Aorta (tissue), 5 donors: ENCODE data around the gene SLX4IP. TPM values are rescaled to one million over a fixed set of nuclear protein-coding genes. Genes with fewer than 3 reads are reported as not detected.
A peak's percentile ranks its signal among the peaks of the same experiment; 100 is the strongest.

ENCODE experiments used
- ATAC-seq: fragments of 200-7000 bp; cut with Tn5 transposase; one replicate; pipeline ENCODE4 v1.9.1; 2022; ENCODE audit warnings: moderate library complexity; ENCODE audit not compliant: low FRiP score
- DNase-seq, 2 donors: peaks; one replicate each; pipeline ENCODE4 v3.0.0-alpha.2; 2020
- H3K27ac ChIP-seq, 2 donors: one replicate each; pipeline ENCODE4 v1.5.1; 2013; ENCODE audit warnings: low read length in 2 of 2, mild to moderate bottlenecking in 2 of 2, moderate library complexity in 2 of 2, control low read depth in 1 of 2, inconsistent platforms in 1 of 2, low read depth in 1 of 2
- H3K27me3 ChIP-seq, 2 donors: one replicate each; pipeline ENCODE4 v1.6.1; 2013; ENCODE audit warnings: control low read depth in 1 of 2, low read length in 1 of 2, mild to moderate bottlenecking in 1 of 2, moderate library complexity in 1 of 2; ENCODE audit not compliant: insufficient read depth in 2 of 2, control insufficient read depth in 1 of 2
- H3K36me3 ChIP-seq, 2 donors: one replicate each; pipeline ENCODE4 v1.6.1; 2013; ENCODE audit warnings: control low read depth in 1 of 2, low read length in 1 of 2, mild to moderate bottlenecking in 1 of 2; ENCODE audit not compliant: insufficient read depth in 2 of 2, control insufficient read depth in 1 of 2
- H3K4me1 ChIP-seq, 2 donors: one replicate each; pipeline ENCODE4 v1.6.1; 2013; ENCODE audit warnings: low read length in 2 of 2, control low read depth in 1 of 2, mild to moderate bottlenecking in 1 of 2, moderate library complexity in 1 of 2; ENCODE audit not compliant: insufficient read depth in 2 of 2, control insufficient read depth in 1 of 2
- H3K4me3 ChIP-seq, 2 donors: one replicate each; pipeline ENCODE4 v1.5.1; 2013; ENCODE audit warnings: low read length in 2 of 2, control low read depth in 1 of 2, mild to moderate bottlenecking in 1 of 2
- H3K9me3 ChIP-seq: one replicate; pipeline ENCODE4 v1.6.1; 2013; ENCODE audit warnings: mild to moderate bottlenecking, low read length; ENCODE audit not compliant: control insufficient read depth
- WGBS, 2 donors: extraction: QIAGEN DNeasy Blood & Tissue Kit; methylation state at CpG; one replicate each; pipeline ENCODE4 v1.1.7; 2013; 5-methylcytosine and 5-hydroxymethylcytosine counted together
- intact Hi-C, 2 donors: fragments of 100-400 bp; cut with DNase I; formaldehyde crosslinking; loops; one replicate each; pipeline versions ENCODE4 v1.14.2 to v1.15.0; 2022
- polyA plus RNA-seq, 2 donors: library from polyadenylated mRNA; stranded (reverse); fragments of 200-250 nt; gene quantifications; one replicate each; pipeline ENCODE4 v1.2.3, GENCODE V29; 2013
- total RNA-seq, 2 donors: library from RNA; stranded (reverse); fragmentation: NEBNext Ultra II Directional; extraction: Animal tissue kit (Norgen Biotek cat#: 25700); gene quantifications; one replicate each; pipeline ENCODE4 v1.2.1, GENCODE V29; 2021
- donor health status: healthy with polysubstance abuse.
- donor health status: Bipolar disorder and iron deficiency.
- donor health status: DM: no; HTN: no; CAD: no.
- donor health status: DM: no; HTN: no; CAD: no.
- donor health status: DM: yes; HTN: yes; CAD: no.

SLX4IP gene
- total and polyA plus RNA-seq, 4 donors, result 1.4 to 5.6 (median 3.3) TPM

DNA sequence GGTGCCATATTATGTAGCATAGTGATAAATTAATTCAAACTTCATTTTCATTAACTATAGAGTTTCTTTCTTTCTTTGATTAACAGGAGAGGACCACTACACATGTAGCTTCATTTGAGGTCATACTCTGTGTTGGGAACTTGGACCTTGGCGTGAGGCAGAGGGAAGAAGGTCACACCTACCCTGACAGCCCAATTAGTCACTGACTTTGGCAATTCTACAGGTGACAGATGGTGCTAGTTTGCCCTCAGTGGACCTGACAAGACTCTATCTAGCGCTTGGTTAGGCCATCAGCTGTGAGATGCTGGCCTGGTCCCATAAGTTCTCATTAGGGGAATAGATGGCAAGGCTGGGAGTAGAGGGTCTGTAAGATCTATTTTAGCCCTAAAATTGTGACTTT lies 14.2 kb downstream of the SLX4IP start:
- no peak overlapping the region for H3K27ac ChIP-seq
- H3K4me1 ChIP-seq, result no peaks in the 10 kb centered on the region
- no peak overlapping the region for H3K4me3 ChIP-seq
- H3K36me3 ChIP-seq, result no peaks in the 10 kb centered on the region
- intact Hi-C loops, result no loop called here
- H3K27me3 ChIP-seq, result no peaks in the 10 kb centered on the region
- 96 to 97% methylated on average over 2 of the region's 2 CpGs for WGBS, 2 donors
- ATAC-seq (no peak), DNase-seq (no peak)
- H3K9me3 ChIP-seq, result no peaks in the 10 kb centered on the region

DNA sequence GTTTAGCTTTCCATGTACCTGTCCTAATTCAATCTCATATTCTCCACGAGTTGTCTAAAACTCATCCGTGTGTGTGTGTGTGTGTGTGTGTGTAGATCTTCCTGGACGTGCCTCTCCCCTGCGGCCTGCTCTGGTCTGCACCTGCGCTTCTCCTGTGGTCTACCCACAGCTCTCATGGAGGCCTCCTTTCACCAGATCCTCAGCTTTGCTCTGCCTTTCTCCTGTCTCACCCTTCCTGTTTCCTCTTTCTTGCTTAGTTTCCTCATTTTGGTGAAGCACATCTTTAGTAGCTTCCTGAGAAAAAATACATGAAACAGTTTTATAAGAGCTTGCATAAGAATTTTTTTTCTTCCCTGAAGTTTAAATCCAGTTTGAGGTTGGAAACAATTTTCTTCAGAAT lies 18.1 kb downstream of the SLX4IP start:
- no peaks in the 10 kb centered on the region for H3K9me3 ChIP-seq
- no peaks in the 10 kb centered on the region for H3K27me3 ChIP-seq
- DNase-seq (no peak), ATAC-seq (no peak)
- no peaks in the 10 kb centered on the region for H3K4me1 ChIP-seq
- whole genome bisulfite sequencing, 2 donors, result 77 to 84% methylated on average over 5 of the region's 5 CpGs
- H3K27ac ChIP-seq, result no peak overlapping the region
- no peak overlapping the region for H3K4me3 ChIP-seq
- intact Hi-C loops, result no loop called here
- H3K36me3 ChIP-seq, result no peaks in the 10 kb centered on the region

DNA sequence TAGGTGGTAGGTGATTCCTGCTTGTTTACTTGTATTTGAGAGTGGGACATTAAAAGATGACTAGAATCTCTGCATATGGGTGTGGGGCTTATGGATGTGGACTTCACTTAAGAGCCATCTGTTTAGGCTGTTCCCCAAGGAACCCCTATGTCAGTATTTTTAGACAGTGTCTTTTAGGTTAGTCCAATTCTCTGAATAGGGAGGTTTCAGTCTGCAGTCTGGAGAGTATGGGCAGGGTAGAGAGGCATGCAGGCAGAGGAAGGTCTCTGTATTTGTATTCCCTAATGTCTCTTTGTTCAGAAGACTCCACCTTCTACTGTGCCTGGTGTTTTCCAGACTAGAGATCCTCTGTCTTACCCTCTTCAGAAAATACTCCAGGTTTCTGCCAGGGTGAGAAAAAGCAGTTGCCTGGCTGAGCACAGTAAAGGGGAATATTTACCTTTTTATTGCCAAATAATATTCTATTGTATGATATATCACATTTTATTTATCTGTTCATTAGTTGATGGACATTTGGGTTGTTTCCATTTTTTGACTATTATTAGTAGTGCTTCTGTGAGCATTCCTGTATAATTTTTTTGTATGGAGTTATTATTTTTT lies 19.1 kb downstream of the SLX4IP start:
- no peak for ATAC-seq
- intact Hi-C loops, result no loop called here
- H3K27ac ChIP-seq, result no peak overlapping the region
- H3K9me3 ChIP-seq, result no peaks in the 10 kb centered on the region
- H3K4me1 ChIP-seq, result no peaks in the 10 kb centered on the region
- no peaks in the 10 kb centered on the region for H3K27me3 ChIP-seq
- no peak overlapping the region for H3K4me3 ChIP-seq
- DNase-seq, result no peak
- no peaks in the 10 kb centered on the region for H3K36me3 ChIP-seq

DNA sequence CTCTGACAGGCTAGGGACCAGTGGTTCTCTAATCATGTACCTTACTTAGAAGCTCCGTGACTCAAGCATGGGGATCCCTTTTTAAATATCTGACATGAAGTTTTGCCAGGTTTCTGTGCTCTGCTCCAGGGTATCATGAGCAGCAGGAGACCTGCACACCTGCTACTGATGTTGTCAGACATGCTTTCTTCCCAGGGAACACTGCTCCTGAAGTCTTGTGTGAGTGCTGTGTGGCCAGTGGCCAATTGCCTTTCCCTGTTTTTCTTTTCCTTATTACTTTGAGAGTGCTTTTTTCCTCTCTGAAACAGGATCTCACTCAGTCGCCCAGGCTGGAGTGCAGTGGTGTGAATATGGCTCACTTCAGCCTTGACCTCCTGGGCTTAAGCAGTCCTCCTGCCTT lies 26.4 kb downstream of the SLX4IP start:
- no peak for DNase-seq
- H3K36me3 ChIP-seq, result no peaks in the 10 kb centered on the region
- no peaks in the 10 kb centered on the region for H3K27me3 ChIP-seq
- intact Hi-C loops, result loop anchor here in 1 of 2 donors (10.0 kb wide), 1 partner anchor 1083 kb away; no protein-coding TSS in a partner anchor
- no peak overlapping the region for H3K4me3 ChIP-seq
- H3K27ac ChIP-seq, result no peak overlapping the region
- WGBS, 2 donors, result 87 to 88% methylated on average over 2 of the region's 2 CpGs
- ATAC-seq, result no peak
- H3K9me3 ChIP-seq, result no peaks in the 10 kb centered on the region
- peaks cover 0 to 1% of the 10 kb centered on the region in 2 donors for H3K4me1 ChIP-seq

DNA sequence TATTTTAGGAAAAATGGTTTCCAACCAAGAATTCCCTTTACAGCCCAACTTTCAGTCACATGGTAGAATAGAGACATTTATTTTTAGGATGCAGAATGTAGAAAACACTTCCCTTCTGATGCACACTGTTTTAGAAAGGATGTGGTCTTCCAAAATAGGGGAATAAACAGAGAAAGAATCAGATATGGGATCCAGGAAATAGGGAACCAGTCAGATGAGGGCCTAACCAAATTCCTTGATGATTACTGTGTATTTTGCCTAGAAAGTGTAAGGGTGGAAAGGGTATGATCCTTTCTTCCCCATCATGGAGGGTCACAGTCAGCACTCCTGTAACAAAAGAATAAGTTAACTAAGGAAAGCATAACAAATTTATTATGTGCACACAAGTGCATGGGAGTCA lies 27.4 kb downstream of the SLX4IP start:
- Histone ChIP-seq H3K36me3 (no peaks in the 10 kb centered on the region), H3K9me3 (no peaks in the 10 kb centered on the region), H3K4me1 (peaks cover under 1 to 1% of the 10 kb centered on the region in 2 donors), H3K27me3 (no peaks in the 10 kb centered on the region), H3K4me3 (no peak overlapping the region), H3K27ac (no peak overlapping the region)
- ATAC-seq, result no peak
- intact Hi-C loops, result loop anchor here in 1 of 2 donors (10.0 kb wide), 1 partner anchor 1082 kb away; no protein-coding TSS in a partner anchor
- DNase-seq, result no peak

DNA sequence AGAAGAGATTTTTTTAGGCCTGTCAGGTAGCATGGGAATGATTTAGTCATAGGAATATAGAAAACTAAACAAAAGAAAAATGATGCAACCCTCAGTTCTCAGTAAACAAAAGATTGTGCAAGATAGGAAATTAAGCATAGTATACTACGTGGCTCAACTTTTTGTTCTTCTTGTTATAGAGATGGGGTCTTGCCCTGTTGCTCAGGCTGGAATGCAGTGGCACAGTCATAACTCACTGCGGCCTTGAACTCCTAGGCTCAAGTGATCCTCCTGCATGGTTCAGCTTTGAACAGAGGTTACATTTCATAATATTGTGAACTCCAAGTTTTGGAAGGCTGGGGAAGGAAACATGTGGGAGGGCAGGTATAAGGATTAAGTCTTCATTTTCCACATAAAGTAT lies 28.5 kb downstream of the SLX4IP start:
- H3K9me3 ChIP-seq, result no peaks in the 10 kb centered on the region
- WGBS, 2 donors, result 99% methylated on average over 2 of the region's 2 CpGs
- peaks cover 5 to 8% of the 10 kb centered on the region in 2 donors for H3K4me1 ChIP-seq
- ATAC-seq, result no peak
- H3K36me3 ChIP-seq, result no peaks in the 10 kb centered on the region
- H3K27ac ChIP-seq, result no peak overlapping the region
- DNase-seq, result no peak
- H3K27me3 ChIP-seq, result no peaks in the 10 kb centered on the region
- intact Hi-C loops, result loop anchor here in 1 of 2 donors (10.0 kb wide), 1 partner anchor 1081 kb away; no protein-coding TSS in a partner anchor
- H3K4me3 ChIP-seq, result no peak overlapping the region

DNA sequence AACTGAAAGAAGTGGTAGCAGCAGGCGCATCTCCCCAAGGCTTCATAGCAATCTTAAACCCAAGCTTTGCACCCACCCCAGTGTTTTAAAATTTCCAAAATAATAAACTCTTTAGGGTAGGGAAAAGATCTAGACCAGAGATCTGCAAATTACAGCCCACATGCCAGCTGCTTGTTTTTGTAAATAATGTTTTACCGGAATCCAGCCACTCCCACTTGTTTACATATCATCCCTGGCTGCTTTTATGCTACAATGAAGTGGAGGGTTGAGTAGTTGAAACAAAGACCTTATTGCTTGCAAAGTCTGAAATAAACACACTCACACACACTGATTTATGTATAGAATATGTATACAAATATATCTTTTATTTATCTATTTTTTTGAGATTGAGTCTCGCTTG lies 30.0 kb downstream of the SLX4IP start:
- Histone ChIP-seq H3K9me3 (no peaks in the 10 kb centered on the region), H3K36me3 (no peaks in the 10 kb centered on the region), H3K27ac (no peak overlapping the region), H3K27me3 (no peaks in the 10 kb centered on the region), H3K4me1 (peaks cover 5 to 8% of the 10 kb centered on the region in 2 donors), H3K4me3 (no peak overlapping the region)
- intact Hi-C loops, result loop anchor here (5.0 to 10.0 kb wide), 7 partner anchors 87 to 1080 kb away; partner anchors contain the start of gene JAG1 (in 1 of the 2)
- WGBS, 2 donors, result 92 to 94% methylated on average over 3 of the region's 3 CpGs
- ATAC-seq (no peak), DNase-seq (no peak)

DNA sequence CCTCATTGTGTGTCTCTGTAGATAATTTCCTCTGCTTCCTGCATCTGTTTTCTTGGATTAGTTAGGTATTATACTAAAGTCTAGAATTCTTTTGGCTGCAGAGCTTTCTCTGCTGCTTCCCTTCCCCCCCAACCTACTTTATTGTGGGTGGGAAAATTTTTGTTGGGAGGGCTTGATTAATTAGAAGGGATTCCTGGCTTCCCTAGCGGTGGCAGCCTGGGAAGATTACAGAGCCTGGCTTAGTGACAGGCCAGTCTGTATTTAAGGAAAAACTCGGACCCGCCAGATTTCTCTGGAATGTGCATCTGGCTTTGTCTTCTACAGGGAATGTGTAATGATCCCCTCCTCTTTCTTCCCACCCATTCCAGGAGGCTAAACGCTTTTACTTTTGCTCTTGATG lies 31.2 kb downstream of the SLX4IP start:
- no peaks in the 10 kb centered on the region for H3K27me3 ChIP-seq
- H3K4me3 ChIP-seq, result peak overlapping the region; percentile 30 to 61
- no peak for DNase-seq
- no peaks in the 10 kb centered on the region for H3K36me3 ChIP-seq
- H3K27ac ChIP-seq, result peak overlapping the region; percentile 79 to 93
- peaks cover 5 to 8% of the 10 kb centered on the region in 2 donors for H3K4me1 ChIP-seq
- peak; percentile 25 for ATAC-seq
- no peaks in the 10 kb centered on the region for H3K9me3 ChIP-seq
- intact Hi-C loops, result loop anchor here (5.0 to 10.0 kb wide), 7 partner anchors 86 to 1078 kb away; partner anchors contain the start of gene JAG1 (in 1 of the 2)
- 7% methylated on average over 4 of the region's 4 CpGs for WGBS, 2 donors

DNA sequence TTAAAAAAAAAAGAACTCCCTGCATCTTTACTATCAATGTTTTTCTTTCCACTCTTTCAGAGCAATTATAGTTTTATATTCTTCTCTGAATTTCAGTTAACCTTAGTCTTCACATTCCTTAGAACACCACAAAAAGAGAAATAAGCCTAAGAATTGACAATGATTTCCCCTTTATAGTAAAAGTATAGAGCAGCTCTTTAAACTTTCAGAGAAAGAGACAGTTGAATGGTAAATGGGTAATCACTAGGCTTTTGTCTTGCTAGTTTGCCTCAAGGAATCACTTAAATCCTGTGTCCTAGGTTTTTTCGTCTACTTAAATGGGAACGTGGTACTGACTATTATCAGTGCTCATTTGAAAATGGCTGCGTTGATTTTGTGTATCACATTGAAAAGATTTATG lies 31.8 kb downstream of the SLX4IP start:
- peak overlapping the region in 1 of 2 donors; percentile 26 for H3K4me3 ChIP-seq
- no peak overlapping the region for H3K27ac ChIP-seq
- intact Hi-C loops, result loop anchor here (5.0 to 10.0 kb wide), 7 partner anchors 85 to 1078 kb away; partner anchors contain the start of gene JAG1 (in 1 of the 2)
- H3K4me1 ChIP-seq, result peaks cover 5 to 8% of the 10 kb centered on the region in 2 donors
- no peak for DNase-seq
- WGBS, 2 donors, result 11% methylated on average over 3 of the region's 3 CpGs
- H3K27me3 ChIP-seq, result no peaks in the 10 kb centered on the region
- H3K36me3 ChIP-seq, result no peaks in the 10 kb centered on the region
- ATAC-seq, result no peak
- peaks cover 1% of the 10 kb centered on the region for H3K9me3 ChIP-seq
